Renal cortical epithelial cell (primary cell): Measurements from ENCODE around the gene DDX19B. TPM values are rescaled to one million over a fixed set of nuclear protein-coding genes. Genes with fewer than 3 reads are reported as not detected.
A peak's percentile ranks its signal among the peaks of the same experiment; 100 is the strongest.
"Not testable (repeated sequence)": the region's sequence is repeated elsewhere in the genome, so short reads cannot be mapped to it uniquely, and the experiment has no call there.

Experiments used
- DNase-seq: peaks from one replicate; pipeline ENCODE4 v3.0.0-alpha.2; 2011; ENCODE audit warnings: low read depth
- total RNA-seq: library from RNA; depleted of rRNA; stranded (reverse); fragments of >200 nt; gene quantifications from 2 replicates; pipeline ENCODE4 v1.2.3, GENCODE V29; 2014

The DDX19B gene
- total RNA-seq: 24.5 and 28.4 TPM in 2 replicates

GRCh38 chr16:70298988-70299938, at the start of gene DDX19B:
DDX19B (plus strand) TSS chr16:70299186; CDS start chr16:70299298, 112 bp downstream.
- DNase-seq: peak; percentile 49

GRCh38 chr16:70249697-70250096, 49.3 kb upstream of the DDX19B start:
- not testable (repeated sequence) for DNase-seq

- peak; percentile 16 for DNase-seq
Observed at GRCh38 chr16:70250748-70251628, 48.0 kb upstream of the DDX19B start.

GRCh38 chr16:70251629-70252354, 47.2 kb upstream of the DDX19B start, which contains the start of gene EXOSC6:
EXOSC6 (minus strand) TSS chr16:70251940; CDS start chr16:70251900, 40 bp downstream.
- DNase-seq: peak; percentile 70

GRCh38 chr16:70252355-70252988, 46.5 kb upstream of the DDX19B start:
- no peak for DNase-seq

GRCh38 chr16:70253291-70254106, 45.5 kb upstream of the DDX19B start:
- peak; percentile 33 for DNase-seq

- DNase-seq: no peak
Observed at GRCh38 chr16:70254180-70254964, 44.6 kb upstream of the DDX19B start.

- DNase-seq: no peak
Observed at GRCh38 chr16:70254965-70255286, 44.1 kb upstream of the DDX19B start.

- DNase-seq: no peak
Observed at GRCh38 chr16:70255574-70255973, 43.4 kb upstream of the DDX19B start.

- DNase-seq: no peak
Observed at GRCh38 chr16:70257391-70257790, 41.6 kb upstream of the DDX19B start.

- DNase-seq: no peak
Observed at GRCh38 chr16:70258065-70258464, 40.9 kb upstream of the DDX19B start.

GRCh38 chr16:70258946-70259345, 40.0 kb upstream of the DDX19B start:
- DNase-seq: no peak

- not testable (repeated sequence) for DNase-seq
Observed at GRCh38 chr16:70259903-70260302, 39.1 kb upstream of the DDX19B start.

GRCh38 chr16:70267516-70267915, 31.5 kb upstream of the DDX19B start:
- DNase-seq: peak; percentile 47

GRCh38 chr16:70267922-70268321, 31.1 kb upstream of the DDX19B start:
- not testable (repeated sequence) for DNase-seq

- DNase-seq: no peak
Observed at GRCh38 chr16:70269471-70269870, 29.5 kb upstream of the DDX19B start.

- no peak for DNase-seq
Observed at GRCh38 chr16:70270176-70270575, 28.8 kb upstream of the DDX19B start.

- DNase-seq: no peak
Observed at GRCh38 chr16:70271696-70272095, 27.3 kb upstream of the DDX19B start.

- DNase-seq: no peak
Observed at GRCh38 chr16:70276392-70276791, 22.6 kb upstream of the DDX19B start.
